HCT116 (cell line): ENCODE measurements around the gene MYCBP. TPM values are rescaled to one million over a fixed set of nuclear protein-coding genes. Genes with fewer than 3 reads are reported as not detected.

Source experiments
- ATAC-seq: fragments of 200-7000 bp; cut with Tn5 transposase; 2 replicates; pipeline ENCODE4 v1.9.1; 2020; ENCODE audit warnings: mild to moderate bottlenecking, moderate library complexity
- BruUV-seq: library from RNA; stranded (reverse); fragments of 400-500 nt; replicated peaks from 2 replicates; lab custom pipeline; 2021; lab: Mats Ljungman, UMichigan
- CTCF ChIA-PET: fragments of 300-600 bp; sonication (Branson Sonifier 250); formaldehyde crosslinking; loops from one replicate; lab custom pipeline; 2021; ENCODE audit warnings: antibody characterized with exemption; lab: Charles Lee
- POLR2A ChIA-PET: fragments of 300-600, 350-600 bp; sonication (Branson Sonifier 250); formaldehyde crosslinking; loops from one replicate; lab custom pipeline; 2021; ENCODE audit warnings: antibody characterized with exemption; lab: Charles Lee
- RAD21 ChIA-PET, 2 experiments: fragments of 300-600 bp; sonication (Branson Sonifier 250); formaldehyde crosslinking; loops; one replicate each; lab custom pipeline; 2023; ENCODE audit warnings: low total read pairs in 2 of 2; ENCODE audit not compliant: uncharacterized antibody in 2 of 2, unreplicated experiment in 2 of 2, low non-redundant PET in 1 of 2; lab: Charles Lee
- DNase-seq: peaks from one replicate; pipeline ENCODE4 v3.0.0-alpha.2; 2010; ENCODE audit warnings: low read depth, low spot score
- H2AFZ ChIP-seq: fragments of 200-600 bp; shearing (Covaris generic), sonication (generic); 2 replicates; pipeline ENCODE4 v1.6.1; 2017; ENCODE audit warnings: low read depth, mixed run types, mixed read lengths, antibody characterized with exemption, low read length; ENCODE audit not compliant: poor library complexity, severe bottlenecking
- H3K27ac ChIP-seq: 2 replicates; pipeline ENCODE4 v1.5.1; 2012; ENCODE audit warnings: low read depth, low read length
- H3K27me3 ChIP-seq: fragments of 200-600 bp; sonication (generic); 2 replicates; pipeline ENCODE4 v1.6.1; 2016; ENCODE audit warnings: mixed run types, low read length, mixed read lengths; ENCODE audit not compliant: insufficient read depth
- H3K36me3 ChIP-seq, 2 experiments: fragments of 200-500 bp in 1 of 2; fragments of 200-600 bp in 1 of 2; sonication (Bioruptor generic) in 1 of 2; sonication (generic) in 1 of 2; 2 replicates each; pipeline versions ENCODE4 v1.5.1 to v1.6.1; 2014 to 2016; ENCODE audit warnings: low read length in 2 of 2, inconsistent platforms in 1 of 2, mixed read lengths in 1 of 2, mixed run types in 1 of 2; ENCODE audit not compliant: insufficient read depth in 2 of 2, control insufficient read depth in 1 of 2
- H3K4me1 ChIP-seq, 2 experiments: fragments of 200-600 bp in 1 of 2; sonication (generic) in 1 of 2; 2 replicates each; pipeline versions ENCODE4 v1.5.1 to v1.6.1; 2012 to 2017; ENCODE audit warnings: low read length in 2 of 2, inconsistent platforms in 1 of 2, mild to moderate bottlenecking in 1 of 2, mixed read lengths in 1 of 2, mixed run types in 1 of 2, moderate library complexity in 1 of 2; ENCODE audit not compliant: insufficient read depth in 2 of 2, control insufficient read depth in 1 of 2
- H3K4me2 ChIP-seq: fragments of 200-600 bp; sonication (generic); 2 replicates; pipeline ENCODE4 v1.6.1; 2017; ENCODE audit warnings: mixed run types, low read length, mixed read lengths
- H3K4me3 ChIP-seq, 2 experiments: fragments of 200-600 bp in 1 of 2; sonication (generic) in 1 of 2; replicated peaks in 1 of 2; 2 replicates each; pipeline ENCODE4 v1.5.1; 2011 to 2016; ENCODE audit warnings: low read length in 2 of 2, control low read depth in 1 of 2, low read depth in 1 of 2, mild to moderate bottlenecking in 1 of 2, mixed read lengths in 1 of 2, mixed run types in 1 of 2
- H3K79me2 ChIP-seq: fragments of 200-600 bp; sonication (generic); 2 replicates; pipeline ENCODE4 v1.6.1; 2017; ENCODE audit warnings: mild to moderate bottlenecking, mixed run types, low read length, moderate library complexity, mixed read lengths; ENCODE audit not compliant: insufficient read depth
- H3K9ac ChIP-seq: fragments of 200-600 bp; sonication (generic); 2 replicates; pipeline ENCODE4 v1.6.1; 2016; ENCODE audit warnings: low read length, mixed read lengths
- H3K9me2 ChIP-seq: fragments of 200-600 bp; sonication (generic), shearing (Covaris generic); 2 replicates; pipeline ENCODE4 v1.6.1; 2017; ENCODE audit warnings: mixed run types, mild to moderate bottlenecking, moderate library complexity; ENCODE audit not compliant: insufficient read depth
- H3K9me3 ChIP-seq, 2 experiments: fragments of 200-500 bp in 1 of 2; fragments of 200-600 bp in 1 of 2; sonication (Bioruptor generic) in 1 of 2; sonication (generic) in 1 of 2; 2 replicates each; pipeline ENCODE4 v1.6.1; 2014 to 2017; ENCODE audit warnings: low read length in 2 of 2, mixed read lengths in 2 of 2, inconsistent platforms in 1 of 2, low read depth in 1 of 2, mild to moderate bottlenecking in 1 of 2, mixed run types in 1 of 2, moderate library complexity in 1 of 2; ENCODE audit not compliant: control insufficient read depth in 1 of 2, insufficient read depth in 1 of 2
- H4K20me1 ChIP-seq: fragments of 200-600 bp; sonication (generic), shearing (Covaris generic); 2 replicates; pipeline ENCODE4 v1.6.1; 2017; ENCODE audit warnings: mixed run types, mild to moderate bottlenecking, moderate library complexity; ENCODE audit not compliant: insufficient read depth
- ATF3 ChIP-seq: IDR thresholded peaks from 2 replicates; pipeline ENCODE4 v1.6.1; 2012
- EZH2phosphoT487 ChIP-seq: fragments of 200-600 bp; IDR thresholded peaks from 2 replicates; pipeline ENCODE4 v1.6.1; 2018; ENCODE audit warnings: antibody characterized with exemption, borderline replicate concordance
- JUND ChIP-seq: IDR thresholded peaks from 2 replicates; pipeline ENCODE4 v1.6.1; 2012
- REST ChIP-seq: IDR thresholded peaks from 2 replicates; pipeline ENCODE4 v1.6.1; 2012; ENCODE audit warnings: low read depth
- SIN3A ChIP-seq: IDR thresholded peaks from 2 replicates; pipeline ENCODE4 v1.6.1; 2012; ENCODE audit warnings: low read depth
- SRF ChIP-seq: IDR thresholded peaks from 2 replicates; pipeline ENCODE4 v1.6.1; 2012; ENCODE audit warnings: low read depth
- ZBTB33 ChIP-seq: IDR thresholded peaks from 2 replicates; pipeline ENCODE4 v1.6.1; 2011; ENCODE audit warnings: mild to moderate bottlenecking, low read length, moderate library complexity; ENCODE audit not compliant: insufficient replicate concordance; ENCODE audit errors: extremely low read depth
- ZNF274 ChIP-seq: fragments of 200-500 bp; sonication (Bioruptor generic); IDR thresholded peaks from 2 replicates; pipeline ENCODE4 v1.6.1; 2014; ENCODE audit warnings: mild to moderate bottlenecking, low read depth, low read length, inconsistent platforms
- intact Hi-C: fragments of 100-400 bp; cut with micrococcal nuclease; formaldehyde crosslinking; loops from 2 replicates; pipeline ENCODE4 v1.10.0; 2022
- total RNA-seq: library from RNA; stranded (reverse); gene quantifications from one replicate; pipeline ENCODE4 v1.2.1, GENCODE V29; 2021; ENCODE audit not compliant: unreplicated experiment

The MYCBP gene
- total RNA-seq, 1 experiment from 2014 or later = 40.2 TPM

GRCh38 chr1:38833146-38833545 is 40.0 kb downstream of the MYCBP start:
- TF ChIP-seq JUND (no peak), SRF (no peak)
- H2AFZ ChIP-seq = no peak overlapping the region
- H3K27ac ChIP-seq = no peak overlapping the region
- H3K36me3 ChIP-seq = no peaks in the 10 kb centered on the region
- no peak overlapping the region for H3K9ac ChIP-seq
- ChIA-PET RAD21 (no interaction called here), CTCF (no interaction called here), POLR2A (no interaction called here)
- no peaks in the 10 kb centered on the region for H3K4me1 ChIP-seq
- no peaks in the 10 kb centered on the region for H4K20me1 ChIP-seq
- DNase-seq (no peak), ATAC-seq (no peak)
- peaks cover 4% of the 10 kb centered on the region; the same call in 1 of the 2 replicates for H3K27me3 ChIP-seq
- no peaks in the 10 kb centered on the region for H3K9me3 ChIP-seq
- no peaks in the 10 kb centered on the region for H3K9me2 ChIP-seq
- H3K79me2 ChIP-seq = no peaks in the 10 kb centered on the region
- no peak overlapping the region for H3K4me3 ChIP-seq
- BruUV-seq = no TSS peak
- H3K4me2 ChIP-seq = no peak overlapping the region
- intact Hi-C loops = loop anchor here (10.0 kb wide), 2 partner anchors 308 to 1138 kb away; partner anchors contain the start of gene CDCA8

GRCh38 chr1:38832370-38832734 is 40.8 kb downstream of the MYCBP start:
- DNase-seq (no peak), ATAC-seq (no peak)
- Histone ChIP-seq H3K9ac (no peak overlapping the region), H3K9me2 (no peaks in the 10 kb centered on the region), H3K4me2 (no peak overlapping the region), H3K79me2 (no peaks in the 10 kb centered on the region), H3K27ac (no peak overlapping the region), H3K4me1 (no peaks in the 10 kb centered on the region), H2AFZ (no peak overlapping the region), H3K4me3 (no peak overlapping the region), H3K36me3 (no peaks in the 10 kb centered on the region), H3K27me3 (peaks cover 4% of the 10 kb centered on the region; the same call in 1 of the 2 replicates), H4K20me1 (no peaks in the 10 kb centered on the region), H3K9me3 (no peaks in the 10 kb centered on the region)
- ChIA-PET CTCF (no interaction called here), RAD21 (no interaction called here), POLR2A (no interaction called here)
- intact Hi-C loops = loop anchor here (10.0 kb wide), 2 partner anchors 308 to 1138 kb away; partner anchors contain the start of gene CDCA8
- TF ChIP-seq SIN3A (no peak), JUND (no peak), REST (no peak), EZH2phosphoT487 (no peak), ATF3 (no peak), ZNF274 (no peak), SRF (no peak), ZBTB33 (no peak)
- no TSS peak for BruUV-seq
